K562 (cell line): Measurements from ENCODE around the gene ANKRD12. TPM values are rescaled to one million over a fixed set of nuclear protein-coding genes. Genes with fewer than 3 reads are reported as not detected.

Source experiments
- BCOR ChIP-seq: fragments of 450-650 bp; IDR thresholded peaks from 2 replicates; pipeline ENCODE4 v1.6.1; 2016
- CHD1 ChIP-seq: fragments of 200-600 bp; sonication (generic); IDR thresholded peaks from one replicate; pipeline ENCODE4 v1.6.1; 2012; ENCODE audit warnings: mild to moderate bottlenecking, moderate library complexity, low read length, inconsistent platforms
- CTCF ChIP-seq, 3 experiments: IDR thresholded peaks in 2 of 3; conservative IDR thresholded peaks in 1 of 3; 2 replicates each; pipeline ENCODE4 v1.5.1; 2011 to 2012; ENCODE audit warnings: low read length in 3 of 3, mild to moderate bottlenecking in 3 of 3, control low read depth in 2 of 3, improper control_type of control experiment in 1 of 3, inconsistent platforms in 1 of 3, low read depth in 1 of 3, mixed read lengths in 1 of 3, moderate library complexity in 1 of 3; ENCODE audit not compliant: insufficient read depth in 2 of 3
- DNMT1 ChIP-seq: fragments of 450-650 bp; IDR thresholded peaks from 2 replicates; pipeline ENCODE4 v1.6.1; 2016; ENCODE audit warnings: antibody characterized with exemption, mild to moderate bottlenecking
- DPF2 ChIP-seq: fragments of 450-650 bp; IDR thresholded peaks from 2 replicates; pipeline ENCODE4 v1.6.1; 2016
- FOSL1 ChIP-seq: fragments of 200-800 bp; sonication (Bioruptor generic); conservative IDR thresholded peaks from 2 replicates; pipeline ENCODE4 v1.6.1; 2016; ENCODE audit warnings: missing genetic modification characterization, missing compliant biosample characterization
- GATAD2A ChIP-seq: fragments of 450-650 bp; IDR thresholded peaks from 2 replicates; pipeline ENCODE4 v1.6.1; 2017
- HMGXB4 ChIP-seq: sonication (generic); formaldehyde crosslinking; IDR thresholded peaks from 2 replicates; pipeline ENCODE4 v1.8.1; 2023; ENCODE audit warnings: mild to moderate bottlenecking, missing genetic modification reagents
- KAT2B ChIP-seq: IDR thresholded peaks from one replicate; pipeline ENCODE4 v1.6.1; 2012; ENCODE audit warnings: low read depth, mild to moderate bottlenecking, control low read depth, inconsistent platforms, low read length, moderate library complexity
- PML ChIP-seq: IDR thresholded peaks from 2 replicates; pipeline ENCODE4 v1.6.1; 2012; ENCODE audit warnings: low read length, inconsistent platforms
- POLR2AphosphoS2 ChIP-seq: IDR thresholded peaks from 2 replicates; pipeline ENCODE4 v1.6.1; 2012; ENCODE audit warnings: low read length, improper control_type of control experiment
- SIN3A ChIP-seq, 2 experiments: fragments of 150-350 bp in 1 of 2; IDR thresholded peaks; 2 replicates each; pipeline ENCODE4 v1.6.1; 2011 to 2016; ENCODE audit warnings: borderline replicate concordance in 2 of 2, low read depth in 2 of 2, low read length in 2 of 2, mild to moderate bottlenecking in 2 of 2, moderate library complexity in 2 of 2; ENCODE audit not compliant: control insufficient read depth in 1 of 2
- TCFL5 ChIP-seq: fragments of 250-450 bp; sonication (Bioruptor Pico); conservative IDR thresholded peaks from 2 replicates; pipeline ENCODE4 v1.6.1; 2021; ENCODE audit warnings: mild to moderate bottlenecking, moderate library complexity, matching md5 sums
- TOE1 ChIP-seq, 2 experiments: fragments of 450-650 bp in 1 of 2; sonication (generic) in 1 of 2; formaldehyde crosslinking in 1 of 2; IDR thresholded peaks; 2 replicates each; pipeline versions ENCODE4 v1.7.1 to v1.8.0; 2016 to 2022; ENCODE audit warnings: borderline replicate concordance in 2 of 2, mild to moderate bottlenecking in 2 of 2, antibody characterized with exemption in 1 of 2, inconsistent platforms in 1 of 2, low read depth in 1 of 2, missing genetic modification reagents in 1 of 2, moderate library complexity in 1 of 2
- TRIM28 ChIP-seq: fragments of 450-650 bp; IDR thresholded peaks from 2 replicates; pipeline ENCODE4 v1.6.1; 2017
- ZFP91 ChIP-seq: sonication (generic); formaldehyde crosslinking; IDR thresholded peaks from 2 replicates; pipeline ENCODE4 v1.8.0; 2022; ENCODE audit warnings: mild to moderate bottlenecking, missing genetic modification reagents
- ZNF143 ChIP-seq: sonication (generic); formaldehyde crosslinking; IDR thresholded peaks from 2 replicates; pipeline ENCODE4 v1.9.0; 2022; ENCODE audit warnings: mild to moderate bottlenecking, missing genetic modification reagents
- polyA plus RNA-seq, 8 experiments: library from polyadenylated mRNA; depleted of rRNA in 4 of 8; stranded (reverse) in 5 of 8; unstranded in 3 of 8; fragments of >200 nt; fragmentation: Nextera tagmentation in 2 of 8; fragmentation: Illumina TruSeq in 1 of 8; extraction: Ambion mirVana in 2 of 8; extraction: Trizol in 1 of 8; gene quantifications; 2 replicates each; pipeline versions ENCODE4 v1.2.1 to v1.2.3, GENCODE V29; 2011 to 2014; ENCODE audit warnings: inconsistent platforms in 1 of 8, missing spikeins in 1 of 8
- total RNA-seq, 7 experiments: library from RNA; depleted of rRNA in 6 of 7; stranded (reverse); fragments of >200 nt in 6 of 7; fragmentation: Illumina TruSeq in 2 of 7; extraction: Trizol in 2 of 7; gene quantifications; 2 replicates each; pipeline versions ENCODE4 v1.2.1 to v1.2.3, GENCODE V29; 2011 to 2021; ENCODE audit warnings: low replicate concordance in 1 of 7
- TF ChIP-seq, protein P1 (sequence below): sonication (generic); formaldehyde crosslinking; IDR thresholded peaks from 2 replicates; pipeline ENCODE4 v1.8.0; 2022; ENCODE audit warnings: mild to moderate bottlenecking, missing genetic modification reagents
- TF ChIP-seq, protein P2 (sequence below), 2 experiments: fragments of 450-650 bp in 1 of 2; sonication (generic) in 1 of 2; formaldehyde crosslinking; conservative IDR thresholded peaks; 2 replicates each; pipeline versions ENCODE4 v1.4.0 to v1.8.1; 2020 to 2022; ENCODE audit warnings: mild to moderate bottlenecking in 1 of 2, missing genetic modification reagents in 1 of 2
- TF ChIP-seq, protein P3 (sequence below): conservative IDR thresholded peaks from 2 replicates; pipeline ENCODE4 v1.6.1; 2011; ENCODE audit warnings: low read depth, mild to moderate bottlenecking, low read length; ENCODE audit not compliant: control insufficient read depth

Gene ANKRD12
- total and polyA plus RNA-seq, 9 of the 15 experiments (the other 6 are each of a cell fraction or from before 2014, with no cell fraction given), result 6.6 to 28.2 (median 16.0) TPM

- TF ChIP-seq CTCF (IDR thresholded peaks at IDR 0.05 in 2 of 3, conservative IDR thresholded peaks at IDR 0.05 in 1 of 3; ENCODE audit: insufficient read depth in 2 of 3, low read depth in 1 of 3, low read length in 3 of 3) (no peak), TCFL5 (CRISPR knock-in tag) (no peak), TRIM28 (no peak), KAT2B (no peak), FOSL1 (tag) (0 out of 2 replicates have a peak, but pooled peaks have one; percentile 33), BCOR (no peak), ZFP91 (CRISPR knock-in tag) (no peak), DNMT1 (0 out of 2 replicates have a peak, but pooled peaks have one; percentile 70), GATAD2A (0 out of 2 replicates have a peak, but pooled peaks have one; percentile 7), ZNF143 (CRISPR knock-in tag) (peak; percentile 51; the same call in 1 of the 2 replicates), DPF2 (0 out of 2 replicates have a peak, but pooled peaks have one; percentile 4), SIN3A (IDR thresholded peaks at IDR 0.05; ENCODE audit: borderline replicate concordance in 2 of 2, control insufficient read depth in 1 of 2, low read depth in 2 of 2, low read length in 2 of 2) (0 out of 4 replicates have a peak, but pooled peaks of 1 of the 2 experiments have one; percentile 45), CHD1 (peak; percentile 94), PML (peak; percentile 43), TOE1 (IDR thresholded peaks at IDR 0.05; ENCODE audit: borderline replicate concordance) (no peak), TOE1 (CRISPR knock-in tag; IDR thresholded peaks at IDR 0.05; ENCODE audit: borderline replicate concordance, low read depth) (no peak), HMGXB4 (peak; percentile 22; the same call in 1 of the 2 replicates), POLR2AphosphoS2 (peak; percentile 94)
- TF ChIP-seq, protein P1, sequence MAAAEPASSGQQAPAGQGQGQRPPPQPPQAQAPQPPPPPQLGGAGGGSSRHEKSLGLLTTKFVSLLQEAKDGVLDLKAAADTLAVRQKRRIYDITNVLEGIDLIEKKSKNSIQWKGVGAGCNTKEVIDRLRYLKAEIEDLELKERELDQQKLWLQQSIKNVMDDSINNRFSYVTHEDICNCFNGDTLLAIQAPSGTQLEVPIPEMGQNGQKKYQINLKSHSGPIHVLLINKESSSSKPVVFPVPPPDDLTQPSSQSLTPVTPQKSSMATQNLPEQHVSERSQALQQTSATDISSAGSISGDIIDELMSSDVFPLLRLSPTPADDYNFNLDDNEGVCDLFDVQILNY (CRISPR knock-in tag), result no peak
- TF ChIP-seq, protein P2, sequence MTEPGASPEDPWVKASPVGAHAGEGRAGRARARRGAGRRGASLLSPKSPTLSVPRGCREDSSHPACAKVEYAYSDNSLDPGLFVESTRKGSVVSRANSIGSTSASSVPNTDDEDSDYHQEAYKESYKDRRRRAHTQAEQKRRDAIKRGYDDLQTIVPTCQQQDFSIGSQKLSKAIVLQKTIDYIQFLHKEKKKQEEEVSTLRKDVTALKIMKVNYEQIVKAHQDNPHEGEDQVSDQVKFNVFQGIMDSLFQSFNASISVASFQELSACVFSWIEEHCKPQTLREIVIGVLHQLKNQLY (CRISPR knock-in tag; conservative IDR thresholded peaks at IDR 0.05), result peak in 1 of 2 experiments; percentile 8; a peak in 1 of 4 replicates
- TF ChIP-seq, protein P3, sequence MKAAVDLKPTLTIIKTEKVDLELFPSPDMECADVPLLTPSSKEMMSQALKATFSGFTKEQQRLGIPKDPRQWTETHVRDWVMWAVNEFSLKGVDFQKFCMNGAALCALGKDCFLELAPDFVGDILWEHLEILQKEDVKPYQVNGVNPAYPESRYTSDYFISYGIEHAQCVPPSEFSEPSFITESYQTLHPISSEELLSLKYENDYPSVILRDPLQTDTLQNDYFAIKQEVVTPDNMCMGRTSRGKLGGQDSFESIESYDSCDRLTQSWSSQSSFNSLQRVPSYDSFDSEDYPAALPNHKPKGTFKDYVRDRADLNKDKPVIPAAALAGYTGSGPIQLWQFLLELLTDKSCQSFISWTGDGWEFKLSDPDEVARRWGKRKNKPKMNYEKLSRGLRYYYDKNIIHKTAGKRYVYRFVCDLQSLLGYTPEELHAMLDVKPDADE, result no peak; the same call in 1 of the 2 replicates
Measured at GRCh38 chr18:9135912-9136314, 668 bp upstream of the ANKRD12 start (continued).
